ENCODE data around the gene GRIP1. TPM values are rescaled to one million over a fixed set of nuclear protein-coding genes. Genes with fewer than 3 reads are reported as not detected.

The GRIP1 gene
- total and polyA plus RNA-seq, 2 of the 4 experiments (the other 2 are of a cell fraction): under 0.01 to 0.07 TPM

- H2AK5ac ChIP-seq (ENCODE audit: low read depth, low read length): no peak overlapping the region
- H4K8ac ChIP-seq (ENCODE audit: low read depth in 2 of 2, low read length in 2 of 2): no peak overlapping the region
- DNase-seq (no peak), ATAC-seq (ENCODE audit: low read depth) (no peak)
- dilution Hi-C loops (cut with HindIII; ENCODE audit: low sequenced_read_pairs, unreplicated experiment) (no loop called here), intact Hi-C loops (cut with micrococcal nuclease) (no loop called here), in situ Hi-C loops (cut with MboI; ENCODE audit: low sequenced_read_pairs) (no loop called here)
- H3K9ac ChIP-seq (ENCODE audit: low read depth, low read length): no peak overlapping the region
- H3K4me2 ChIP-seq (ENCODE audit: low read depth, low read length): no peak overlapping the region
- no CpG with 5 or more reads among the region's 5 CpGs for WGBS, 2 experiments (ENCODE audit: extremely low coverage in 2 of 2, insufficient read length in 1 of 2)
- H3K27me3 ChIP-seq (ENCODE audit: control insufficient read depth, insufficient read depth, low read length): peaks cover 3% of the 10 kb centered on the region; the same call in 1 of the 2 replicates
- no peak overlapping the region for H2BK20ac ChIP-seq (ENCODE audit: low read depth, low read length)
- no peaks in the 10 kb centered on the region for H3K9me3 ChIP-seq (ENCODE audit: control insufficient read depth, insufficient read depth, low read length)
- no peak overlapping the region for H3K56ac ChIP-seq (ENCODE audit: extremely low read depth, insufficient read depth, low read length)
- H3K4me1 ChIP-seq (ENCODE audit: control insufficient read depth, insufficient read depth, low read length): no peaks in the 10 kb centered on the region
- no peaks in the 10 kb centered on the region for H3K79me1 ChIP-seq (ENCODE audit: low read depth in 1 of 2, low read length in 2 of 2)
- no peak overlapping the region for H2AK9ac ChIP-seq (replicated peaks; ENCODE audit: low read depth, low read length, poor library complexity)
- H3K23ac ChIP-seq (ENCODE audit: low read depth, low read length): no peak overlapping the region
- no peak overlapping the region for H2BK15ac ChIP-seq (ENCODE audit: low read depth, low read length)
- no peaks in the 10 kb centered on the region for H4K20me1 ChIP-seq (ENCODE audit: insufficient read depth, low read length)
- ChIA-PET POLR2A (ENCODE audit: unreplicated experiment) (no interaction called here), CTCF (no interaction called here)
- H2BK120ac ChIP-seq (ENCODE audit: low read depth, low read length): no peak overlapping the region
- no peak overlapping the region for H3K4ac ChIP-seq (ENCODE audit: low read depth, low read length)
- no peak overlapping the region for H2BK5ac ChIP-seq (ENCODE audit: low read depth, low read length, poor library complexity, severe bottlenecking)
- H4K5ac ChIP-seq (ENCODE audit: low read depth, low read length): no peak overlapping the region
- no peak overlapping the region for H3K14ac ChIP-seq (replicated peaks; ENCODE audit: low read depth, low read length)
- no peak overlapping the region for H3K18ac ChIP-seq (ENCODE audit: low read depth, low read length)
- TF ChIP-seq CEBPB (IDR thresholded peaks at IDR 0.05; ENCODE audit: low read depth, low read length): peak; percentile 14; the same call in 1 of the 2 replicates
- TF ChIP-seq NFE2L2 (IDR thresholded peaks at IDR 0.05; ENCODE audit: low read depth, low read length): no peak
- no peaks in the 10 kb centered on the region for H3K36me3 ChIP-seq (ENCODE audit: control insufficient read depth, insufficient read depth, low read length)
- no TSS peak for BruUV-seq (replicated peaks)
- H4K91ac ChIP-seq (ENCODE audit: insufficient read depth, low read depth, low read length): no peak overlapping the region
- no peak overlapping the region for H3K27ac ChIP-seq (ENCODE audit: insufficient read depth, low read length)
- H3K4me3 ChIP-seq (ENCODE audit: insufficient read depth, low read depth, low read length): no peak overlapping the region
- H2AFZ ChIP-seq (replicated peaks; ENCODE audit: low read length, poor library complexity): no peak overlapping the region
- no peaks in the 10 kb centered on the region for H3K9me1 ChIP-seq (ENCODE audit: insufficient read depth, low read length)
Observed at GRCh38 chr12:66380769-66381535, 297.9 kb downstream of the GRIP1 start.
